ENCODE data around the gene IL10RA.

- TF ChIP-seq CTCF (conservative IDR thresholded peaks at IDR 0.05; ENCODE audit: low read depth, low read length) (no peak), MXI1 (IDR thresholded peaks at IDR 0.05; ENCODE audit: borderline replicate concordance, low read depth, low read length) (no peak), BHLHE40 (IDR thresholded peaks at IDR 0.05; ENCODE audit: low read depth, low read length) (no peak), POLR2A (IDR thresholded peaks at IDR 0.05; ENCODE audit: low read depth, low read length) (no peak), RCOR1 (IDR thresholded peaks at IDR 0.05; ENCODE audit: insufficient replicate concordance, low read length) (no peak), SMC3 (IDR thresholded peaks at IDR 0.05; ENCODE audit: low read depth, low read length) (no peak), MAZ (IDR thresholded peaks at IDR 0.05; ENCODE audit: borderline replicate concordance, low read depth, low read length) (no peak), USF2 (IDR thresholded peaks at IDR 0.05; ENCODE audit: low read depth, low read length) (no peak), CEBPB (IDR thresholded peaks at IDR 0.05; ENCODE audit: low read depth, low read length) (no peak)
Observed at GRCh38 chr11:118033443-118033842, 47.2 kb downstream of the IL10RA start.
